K562 (cell line): ENCODE results near the gene TNFRSF13B. TPM values are rescaled to one million over a fixed set of nuclear protein-coding genes. Genes with fewer than 3 reads are reported as not detected.

ENCODE experiments used
- ATAC-seq: fragments of 200-7000 bp; cut with Tn5 transposase; 3 replicates; pipeline ENCODE4 v1.9.1; 2020; ENCODE audit warnings: moderate library complexity
- BruUV-seq: library from RNA; stranded (reverse); fragments of 400-500 nt; replicated peaks from 2 replicates; lab custom pipeline; 2021; lab: Mats Ljungman, UMichigan
- CTCF ChIA-PET: fragments of 300-600 bp; formaldehyde crosslinking; extraction: SDS; loops from one replicate; lab custom pipeline; 2021; ENCODE audit warnings: low intra/inter-chr PET ratio; lab: Yijun Ruan, JAX
- POLR2A ChIA-PET: fragments of 300-600, 350-650 bp; sonication (Branson Sonifier 250); formaldehyde crosslinking; extraction: SDS; loops from one replicate; lab custom pipeline; 2021; ENCODE audit warnings: antibody characterized with exemption, inconsistent platforms; lab: Yijun Ruan, JAX
- DNase-seq, 4 experiments: peaks; one replicate each; pipeline versions ENCODE4 v3.0.0 to v3.0.0-alpha.2; 2011 to 2018; ENCODE audit warnings: low spot score in 3 of 4, mixed read lengths in 3 of 4; ENCODE audit errors: extremely low read depth in 1 of 4
- FAIRE-seq: peaks from 2 replicates; lab custom pipeline; 2011; peaks lifted over from hg19 to GRCh38; lab: Jason Lieb, UNC
- H2AFZ ChIP-seq: 2 replicates; pipeline ENCODE4 v1.6.0; 2011; ENCODE audit warnings: low read depth, low read length, control low read depth, inconsistent platforms
- H3K27ac ChIP-seq: fragments of 200-600 bp; 3 replicates; pipeline ENCODE4 v1.8.0; 2011; ENCODE audit warnings: low read depth, mild to moderate bottlenecking, control low read depth, inconsistent platforms, low read length, moderate library complexity, mixed read lengths; ENCODE audit errors: extremely low read depth
- H3K27me3 ChIP-seq, 2 experiments: fragments of 300-600 bp in 1 of 2; 2 replicates in 1 of 2; 3 replicates in 1 of 2; pipeline versions ENCODE4 v1.6.0 to v1.8.0; 2011; ENCODE audit warnings: inconsistent platforms in 2 of 2, low read length in 2 of 2, mild to moderate bottlenecking in 1 of 2, mixed read lengths in 1 of 2, moderate library complexity in 1 of 2; ENCODE audit not compliant: control insufficient read depth in 2 of 2, insufficient read depth in 2 of 2
- H3K36me3 ChIP-seq: fragments of 300-600 bp; 3 replicates; pipeline ENCODE4 v1.8.0; 2011; ENCODE audit warnings: mild to moderate bottlenecking, low read length, inconsistent platforms; ENCODE audit not compliant: control insufficient read depth, insufficient read depth
- H3K4me1 ChIP-seq, 2 experiments: fragments of 200-600 bp in 1 of 2; replicated peaks in 1 of 2; 2 replicates in 1 of 2; 3 replicates in 1 of 2; pipeline versions ENCODE4 v1.5.1 to v1.8.0; 2011; ENCODE audit warnings: inconsistent platforms in 2 of 2, low read length in 2 of 2, mild to moderate bottlenecking in 1 of 2, mixed read lengths in 1 of 2, moderate library complexity in 1 of 2; ENCODE audit not compliant: control insufficient read depth in 2 of 2, insufficient read depth in 2 of 2
- H3K4me2 ChIP-seq: 2 replicates; pipeline ENCODE4 v1.6.1; 2011; ENCODE audit warnings: low read length, control low read depth, inconsistent platforms, mixed read lengths; ENCODE audit not compliant: insufficient read depth
- H3K4me3 ChIP-seq: fragments of 200-600 bp; sonication (generic), shearing (Covaris generic); 2 replicates; pipeline ENCODE4 v1.5.1; 2016; ENCODE audit warnings: control low read depth, inconsistent platforms
- H3K79me2 ChIP-seq: fragments of 200-600 bp; 3 replicates; pipeline ENCODE4 v1.8.0; 2011; ENCODE audit warnings: low read length, inconsistent platforms; ENCODE audit not compliant: control insufficient read depth, insufficient read depth
- H3K9ac ChIP-seq, 2 experiments: 2 replicates each; pipeline versions ENCODE4 v1.6.0 to v1.6.1; 2011; ENCODE audit warnings: low read depth in 2 of 2, low read length in 2 of 2, control low read depth in 1 of 2, inconsistent platforms in 1 of 2, mild to moderate bottlenecking in 1 of 2, mixed read lengths in 1 of 2; ENCODE audit not compliant: insufficient read depth in 1 of 2
- H3K9me1 ChIP-seq: one replicate; pipeline ENCODE4 v1.6.0; 2011; ENCODE audit warnings: inconsistent platforms, mild to moderate bottlenecking, low read length, moderate library complexity; ENCODE audit not compliant: control insufficient read depth, insufficient read depth
- H3K9me3 ChIP-seq: replicated peaks from 2 replicates; pipeline ENCODE4 v1.5.1; 2011; ENCODE audit warnings: low read depth, low read length, inconsistent platforms; ENCODE audit not compliant: control insufficient read depth, insufficient read depth
- H4K20me1 ChIP-seq: replicated peaks from 2 replicates; pipeline ENCODE4 v1.6.1; 2011; ENCODE audit warnings: low read length, inconsistent platforms, mixed read lengths; ENCODE audit not compliant: control insufficient read depth, insufficient read depth
- MTA1 ChIP-seq: fragments of 450-650 bp; IDR thresholded peaks from 2 replicates; pipeline ENCODE4 v1.6.1; 2017; ENCODE audit warnings: borderline replicate concordance
- POLR3G ChIP-seq: IDR thresholded peaks from 2 replicates; pipeline ENCODE4 v1.6.1; 2011; ENCODE audit not compliant: insufficient read length, insufficient replicate concordance; ENCODE audit errors: extremely low read depth
- SMC3 ChIP-seq: conservative IDR thresholded peaks from 2 replicates; pipeline ENCODE4 v1.6.1; 2011; ENCODE audit warnings: low read depth, low read length, improper control_type of control experiment; ENCODE audit not compliant: insufficient read depth
- TAF15 ChIP-seq: fragments of 200-400 bp; formaldehyde crosslinking; IDR thresholded peaks from 2 replicates; pipeline ENCODE4 v1.6.1; 2017; ENCODE audit warnings: mild to moderate bottlenecking, low read depth, low read length, moderate library complexity
- TCF7 ChIP-seq: sonication (generic); IDR thresholded peaks from 2 replicates; pipeline ENCODE4 v1.6.1; 2016; ENCODE audit warnings: antibody characterized with exemption, borderline replicate concordance
- ZNF184 ChIP-seq: sonication (generic); formaldehyde crosslinking; IDR thresholded peaks from 2 replicates; pipeline ENCODE4 v1.5.0; 2020; ENCODE audit warnings: missing genetic modification reagents
- WGBS: fragments of 100-300 bp; shearing (Covaris generic); methylation state at CpG from one replicate; pipeline ENCODE4 v1.1.6; 2016; ENCODE audit warnings: low coverage, mixed read lengths; ENCODE audit not compliant: insufficient coverage; ENCODE audit errors: missing lambda C conversion rate; 5-methylcytosine and 5-hydroxymethylcytosine counted together
- in situ Hi-C: fragments of 300-500 bp; cut with MboI; formaldehyde crosslinking; loops from 4 replicates; pipeline ENCODE4 v1.15.0; 2018; ENCODE audit warnings: inconsistent platforms, mixed read lengths
- intact Hi-C: fragments of 100-400 bp; cut with micrococcal nuclease; formaldehyde crosslinking; loops from 2 replicates; pipeline ENCODE4 v1.14.2; 2022
- polyA plus RNA-seq, 8 experiments: library from polyadenylated mRNA; depleted of rRNA in 4 of 8; stranded (reverse) in 5 of 8; unstranded in 3 of 8; fragments of >200 nt; fragmentation: Nextera tagmentation in 2 of 8; fragmentation: Illumina TruSeq in 1 of 8; extraction: Ambion mirVana in 2 of 8; extraction: Trizol in 1 of 8; gene quantifications; 2 replicates each; pipeline versions ENCODE4 v1.2.1 to v1.2.3, GENCODE V29; 2011 to 2014; ENCODE audit warnings: inconsistent platforms in 1 of 8, missing spikeins in 1 of 8
- total RNA-seq, 7 experiments: library from RNA; depleted of rRNA in 6 of 7; stranded (reverse); fragments of >200 nt in 6 of 7; fragmentation: Illumina TruSeq in 2 of 7; extraction: Trizol in 2 of 7; gene quantifications; 2 replicates each; pipeline versions ENCODE4 v1.2.1 to v1.2.3, GENCODE V29; 2011 to 2021; ENCODE audit warnings: low replicate concordance in 1 of 7
- TF ChIP-seq, protein P1 (sequence below), 2 experiments: IDR thresholded peaks in 1 of 2; conservative IDR thresholded peaks in 1 of 2; 2 replicates each; pipeline ENCODE4 v1.6.1; 2016; ENCODE audit warnings: low read depth in 2 of 2, mild to moderate bottlenecking in 1 of 2, missing compliant biosample characterization in 1 of 2, missing genetic modification characterization in 1 of 2, moderate library complexity in 1 of 2

TNFRSF13B gene
- total and polyA plus RNA-seq, 9 of the 15 experiments (the other 6 are each of a cell fraction or from before 2014, with no cell fraction given): not detected

DNA sequence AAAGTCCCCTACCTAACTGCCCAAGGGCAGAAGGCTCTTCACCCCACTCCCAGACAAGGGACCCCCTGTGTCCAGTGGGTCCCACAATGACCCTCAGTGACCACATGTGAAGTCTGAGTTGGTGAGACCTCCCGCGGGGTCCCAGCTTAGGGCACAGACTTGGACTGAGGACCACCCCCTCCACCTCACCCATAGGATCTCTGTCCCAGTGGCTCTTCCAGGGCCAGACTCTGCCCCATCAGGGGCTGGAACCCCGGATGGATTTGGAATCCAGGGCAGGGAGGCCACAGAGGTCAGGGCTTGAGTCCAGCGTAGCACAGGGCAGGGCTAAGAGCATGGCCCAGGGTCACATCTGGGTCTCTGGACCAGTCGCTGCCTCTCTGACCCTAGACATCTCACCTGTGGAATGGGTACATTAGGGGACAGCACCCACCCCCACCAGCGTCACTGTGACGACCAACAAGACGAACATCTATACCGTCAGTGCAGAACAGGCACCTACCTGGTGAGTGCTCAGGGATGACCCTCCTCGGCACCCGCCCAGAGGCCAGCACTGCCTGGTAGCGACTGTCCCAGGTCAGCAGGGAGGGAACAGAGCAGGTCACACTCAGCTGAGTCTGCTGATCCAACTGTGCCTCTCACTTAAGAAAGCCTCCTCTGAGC lies 37.7 kb downstream of the TNFRSF13B start (continued):
- TF ChIP-seq, protein P1, sequence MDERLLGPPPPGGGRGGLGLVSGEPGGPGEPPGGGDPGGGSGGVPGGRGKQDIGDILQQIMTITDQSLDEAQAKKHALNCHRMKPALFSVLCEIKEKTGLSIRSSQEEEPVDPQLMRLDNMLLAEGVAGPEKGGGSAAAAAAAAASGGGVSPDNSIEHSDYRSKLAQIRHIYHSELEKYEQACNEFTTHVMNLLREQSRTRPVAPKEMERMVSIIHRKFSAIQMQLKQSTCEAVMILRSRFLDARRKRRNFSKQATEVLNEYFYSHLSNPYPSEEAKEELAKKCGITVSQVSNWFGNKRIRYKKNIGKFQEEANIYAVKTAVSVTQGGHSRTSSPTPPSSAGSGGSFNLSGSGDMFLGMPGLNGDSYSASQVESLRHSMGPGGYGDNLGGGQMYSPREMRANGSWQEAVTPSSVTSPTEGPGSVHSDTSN (CRISPR knock-in tag; IDR thresholded peaks at IDR 0.05; ENCODE audit: low read depth): no peak
- TF ChIP-seq, protein P1 (tag; conservative IDR thresholded peaks at IDR 0.05; ENCODE audit: low read depth): no peak
- no peak for TF ChIP-seq POLR3G
- TF ChIP-seq TCF7: no peak
- no peak for TF ChIP-seq ZNF184 (CRISPR knock-in tag)

DNA sequence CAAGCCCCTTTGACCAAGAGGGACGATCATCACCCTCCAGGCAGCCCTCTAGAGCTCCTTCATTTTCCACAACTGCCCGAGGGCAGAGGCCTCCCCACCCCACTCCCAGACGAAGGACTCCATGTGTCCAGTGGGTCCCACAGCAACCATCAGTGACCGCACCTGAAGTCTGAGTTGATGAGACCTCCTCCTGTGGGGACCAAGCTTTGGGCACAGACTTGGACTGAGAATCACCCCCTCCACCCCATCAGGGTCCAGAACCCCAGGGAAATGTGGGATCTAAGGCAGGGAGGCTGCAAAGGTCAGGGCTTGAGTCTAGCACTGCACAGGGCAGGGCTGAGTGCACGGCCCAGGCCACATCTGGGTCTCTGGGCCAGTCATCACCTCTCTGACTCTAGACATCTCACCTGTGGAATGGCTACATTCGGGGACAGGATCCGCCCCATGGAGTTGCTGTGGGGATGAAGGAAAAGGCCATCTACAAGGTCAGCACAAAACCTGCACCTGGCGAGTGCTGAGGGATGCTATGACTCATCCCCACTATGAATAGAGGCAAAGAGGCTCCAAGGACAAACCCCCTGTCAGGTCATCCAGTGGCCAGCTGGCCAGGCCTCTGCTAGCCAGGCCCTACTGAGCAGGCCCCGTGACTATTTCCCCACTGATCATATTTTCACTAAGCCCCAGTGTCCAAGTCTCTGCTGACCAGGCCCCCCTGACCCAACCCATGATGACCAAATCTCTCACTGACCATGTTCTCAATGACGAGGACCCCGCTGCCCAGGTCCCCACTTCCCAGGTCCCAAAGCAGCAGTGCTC lies 38.4 kb downstream of the TNFRSF13B start:
- no peak overlapping the region for H2AFZ ChIP-seq
- no peak overlapping the region for H3K4me3 ChIP-seq
- no peaks in the 10 kb centered on the region for H3K9me1 ChIP-seq
- FAIRE-seq (no peak), ATAC-seq (no peak), DNase-seq (no peak)
- ChIA-PET POLR2A (no interaction called here), CTCF (no interaction called here)
- no peak overlapping the region for H3K9ac ChIP-seq
- no peaks in the 10 kb centered on the region for H4K20me1 ChIP-seq
- H3K36me3 ChIP-seq: no peaks in the 10 kb centered on the region
- H3K27me3 ChIP-seq: peaks cover 0 to 67% of the 10 kb centered on the region in 2 experiments; a peak in 3 of 5 replicates
- no peak overlapping the region for H3K4me2 ChIP-seq
- no TSS peak for BruUV-seq
- in situ Hi-C loops: no loop called here
- intact Hi-C loops: no loop called here
- H3K79me2 ChIP-seq: no peaks in the 10 kb centered on the region
- WGBS: 2% methylated on average over 10 of the region's 11 CpGs
- no peak overlapping the region for H3K27ac ChIP-seq
- no peaks in the 10 kb centered on the region for H3K9me3 ChIP-seq
- H3K4me1 ChIP-seq: no peaks in the 10 kb centered on the region
- no peak for TF ChIP-seq MTA1
- no peak for TF ChIP-seq TAF15
- TF ChIP-seq SMC3: no peak
